Suppressor macrophage treated with lipopolysaccharide for 1 hour (primary cell): Measurements from ENCODE around the gene WDR27.

ENCODE experiments used
- DNase-seq, 3 donors: peaks; one replicate each; pipeline ENCODE4 v3.0.0-alpha.2; 2020 to 2022

Gene WDR27

DNA sequence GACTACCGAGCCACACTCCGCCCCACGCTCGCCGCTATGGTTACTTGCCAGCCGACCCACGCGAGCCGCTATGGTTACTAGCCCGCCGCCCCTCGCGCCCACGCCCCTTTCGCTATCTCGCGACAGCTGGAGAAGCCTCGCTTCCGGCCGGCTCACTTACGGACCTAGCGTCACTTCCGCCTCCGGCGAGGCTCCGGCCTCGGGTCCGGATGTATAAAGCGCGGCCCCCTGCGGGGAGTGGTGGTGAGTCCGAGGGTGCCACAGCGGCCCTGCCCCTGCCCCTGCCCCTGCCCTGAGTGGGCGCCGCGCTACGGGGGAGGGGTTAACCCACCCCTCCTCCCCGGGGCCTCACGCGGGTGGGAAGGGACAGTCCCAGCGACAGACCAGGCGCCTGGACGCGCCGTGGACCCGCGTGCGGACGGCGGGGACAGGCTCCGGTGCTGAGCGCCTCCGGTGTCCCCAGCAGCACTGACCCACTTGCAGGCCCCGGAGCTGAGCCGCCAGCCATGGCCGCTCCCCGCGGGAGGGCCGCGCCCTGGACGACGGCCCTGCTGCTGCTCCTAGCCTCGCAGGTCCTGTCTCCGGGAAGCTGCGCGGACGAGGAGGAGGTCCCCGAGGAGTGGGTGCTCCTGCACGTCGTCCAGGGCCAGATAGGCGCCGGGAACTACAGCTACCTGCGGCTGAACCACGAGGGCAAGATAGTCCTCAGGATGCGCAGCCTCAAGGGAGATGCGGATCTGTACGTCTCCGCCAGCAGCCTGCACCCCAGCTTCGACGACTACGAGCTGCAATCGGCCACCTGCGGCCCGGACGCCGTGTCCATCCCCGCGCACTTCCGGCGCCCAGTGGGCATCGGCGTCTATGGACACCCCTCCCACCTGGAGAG lies at the start of gene WDR27, which contains the start of gene C6orf120:
Gene WDR27, minus strand, starts transcription at position 76 of the 886 bp plus-strand sequence. CDS start 13,024 bp downstream, outside the sequence.
Gene C6orf120, plus strand, starts transcription at position 173 of the 886 bp plus-strand sequence. Its CDS starts 334 bp downstream, at position 507.
- peak; percentile 100 for DNase-seq

DNA sequence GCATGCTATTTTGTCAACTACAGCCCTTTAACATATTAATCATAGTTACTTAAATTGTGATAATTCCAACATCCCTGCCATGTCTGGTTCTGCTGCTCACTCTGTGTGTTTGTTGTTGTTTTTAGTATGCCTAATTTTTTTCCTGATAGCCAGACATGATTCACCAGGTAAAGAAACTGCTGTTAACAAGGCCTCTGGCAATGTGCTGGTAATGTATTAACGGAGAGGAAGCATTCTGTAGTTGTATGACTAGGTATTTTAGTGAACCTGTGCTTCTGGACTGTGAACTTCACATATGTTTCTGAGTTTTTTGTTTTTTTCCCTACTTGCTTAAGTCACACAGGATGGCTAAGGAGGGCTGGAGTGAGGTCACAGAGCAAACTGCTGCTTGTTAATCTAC lies 44.7 kb upstream of the WDR27 start:
- no peak for DNase-seq

DNA sequence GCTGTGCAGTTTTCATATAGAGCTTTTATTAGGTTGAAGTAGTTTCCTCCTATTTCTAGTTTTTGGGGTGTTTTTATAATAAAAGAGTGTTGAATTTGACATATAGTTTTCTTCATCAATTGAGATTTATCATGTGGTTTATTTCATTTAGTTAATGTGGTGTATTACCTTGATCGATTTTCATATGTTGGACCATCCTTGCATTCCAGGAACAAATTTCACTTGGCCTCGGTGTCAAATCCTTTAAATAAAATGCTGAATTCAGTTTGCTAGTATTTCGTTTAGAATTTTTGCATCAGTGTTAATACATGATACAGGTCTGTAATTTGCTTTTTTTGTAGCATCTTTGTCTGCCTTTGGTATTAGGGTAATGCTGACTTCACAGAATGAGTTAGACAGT lies 43.6 kb upstream of the WDR27 start:
- DNase-seq, result no peak

DNA sequence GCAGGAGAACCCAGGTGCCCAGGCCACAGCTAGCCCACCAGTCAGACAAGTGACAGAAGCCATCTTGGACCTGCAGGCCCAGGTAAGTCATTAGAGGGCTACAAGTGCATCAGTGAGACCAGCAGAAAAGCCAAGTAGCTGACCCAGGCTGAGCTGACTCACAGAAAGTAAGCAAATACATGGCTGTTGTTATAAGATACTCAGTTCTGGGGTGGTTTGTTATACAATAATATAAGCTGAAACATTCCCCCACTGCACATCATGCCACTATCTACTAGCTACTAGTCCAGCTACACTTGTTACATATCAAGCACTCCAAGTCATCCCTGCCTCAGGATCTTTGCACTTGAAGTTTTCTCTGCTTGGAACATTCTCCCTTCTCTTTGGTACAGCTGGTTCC lies 39.5 kb upstream of the WDR27 start:
- DNase-seq, result no peak

DNA sequence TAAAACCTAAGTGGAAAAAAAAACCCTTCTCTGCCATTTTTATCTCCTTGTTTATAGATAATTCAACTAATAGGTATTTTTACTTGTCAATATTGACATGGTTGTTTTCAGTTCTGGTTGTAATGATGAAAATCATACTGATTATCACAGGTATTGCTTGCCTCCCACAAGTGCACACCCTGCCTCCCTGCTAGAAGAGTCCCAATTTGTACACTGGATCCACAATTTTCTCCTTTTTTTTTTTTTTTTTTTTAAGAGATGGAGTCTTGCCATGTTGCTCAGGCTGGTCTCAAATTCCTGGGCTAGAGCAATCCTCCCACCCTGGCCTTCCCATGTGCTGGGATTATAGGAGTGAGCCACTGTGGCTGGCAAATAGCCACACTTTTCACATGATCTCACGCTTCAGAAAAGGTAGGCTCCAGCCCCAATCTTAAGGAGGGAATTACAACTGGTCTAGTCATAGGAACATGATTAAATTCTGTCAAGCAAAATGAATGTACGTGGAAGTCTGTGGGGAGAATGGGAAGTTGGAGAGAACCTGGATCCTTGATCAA lies 37.2 kb upstream of the WDR27 start:
- DNase-seq, result no peak

DNA sequence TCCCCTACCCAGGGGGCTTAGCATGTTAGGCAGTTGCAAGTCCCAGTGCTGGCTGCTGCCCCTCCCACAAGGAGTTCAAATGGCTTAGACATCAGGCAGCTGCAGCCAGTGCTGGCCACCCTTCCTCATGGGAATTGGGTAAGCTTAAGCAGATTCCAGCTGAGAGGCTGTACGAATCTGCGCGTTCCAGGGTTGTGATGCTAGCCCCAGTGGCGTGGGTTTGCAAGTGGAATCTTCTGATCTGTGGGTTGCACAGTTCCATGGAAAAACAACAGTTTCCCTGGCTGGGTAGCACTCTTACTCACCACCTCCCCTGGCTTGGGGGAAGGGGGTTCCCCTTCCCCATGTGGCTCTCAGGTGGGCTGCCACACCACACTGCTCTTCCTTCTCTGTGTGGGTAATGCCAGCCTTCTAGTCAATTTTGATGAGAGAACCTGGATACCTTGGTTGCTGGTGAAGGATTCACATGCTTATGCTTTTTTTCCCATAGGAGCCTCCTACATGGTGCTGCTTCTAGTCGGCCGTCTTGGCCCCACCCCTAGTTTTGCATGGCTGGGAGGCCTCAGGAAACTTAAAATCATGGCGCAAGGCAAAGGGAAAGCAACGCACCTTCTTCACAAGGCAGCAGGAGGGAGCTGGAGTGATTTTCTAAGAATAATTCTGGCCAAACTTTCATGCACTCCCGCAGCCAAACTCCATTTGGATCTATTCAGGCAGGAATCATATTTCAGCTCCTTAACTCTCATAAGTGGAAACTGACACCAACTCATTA lies 36.6 kb upstream of the WDR27 start:
- no peak for DNase-seq

DNA sequence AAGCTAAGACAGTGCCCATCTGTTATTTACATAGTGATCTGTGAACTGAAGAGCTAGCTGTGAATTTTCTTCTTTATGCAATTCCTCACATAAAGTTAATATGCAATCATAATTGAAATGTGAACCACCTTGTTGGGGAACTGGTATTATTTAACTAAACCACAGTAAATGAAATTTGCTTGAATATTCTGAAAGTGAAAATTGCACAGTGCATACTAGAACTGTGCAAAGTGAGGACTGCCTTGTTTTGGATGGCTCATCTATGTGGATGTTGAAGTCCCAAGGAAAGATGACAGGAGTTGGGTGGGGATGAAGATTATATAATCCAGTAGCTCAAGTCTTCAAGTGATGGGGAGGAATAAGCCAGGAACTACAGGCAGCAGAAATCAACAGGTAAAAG lies 28.1 kb upstream of the WDR27 start:
- no peak for DNase-seq

DNA sequence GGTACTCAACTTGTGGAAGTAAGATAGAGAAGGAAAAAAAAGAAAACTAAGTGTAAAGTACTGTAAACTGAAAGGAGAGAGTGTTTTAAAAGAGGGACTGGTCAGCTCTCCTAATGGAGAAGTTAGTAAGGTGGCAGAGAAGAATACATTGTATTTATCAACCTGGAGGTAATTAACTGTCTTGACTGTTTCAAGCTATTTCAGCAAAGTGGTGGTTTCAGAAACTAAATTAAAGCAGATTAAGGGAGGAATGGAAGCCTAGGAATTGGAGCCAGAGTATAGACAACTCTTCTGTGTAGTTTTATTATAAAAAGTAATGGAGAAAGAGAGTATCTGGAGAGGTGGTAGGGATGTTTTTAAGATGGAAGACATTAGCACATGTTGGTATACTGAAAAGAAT lies 25.1 kb upstream of the WDR27 start:
- DNase-seq, result no peak

DNA sequence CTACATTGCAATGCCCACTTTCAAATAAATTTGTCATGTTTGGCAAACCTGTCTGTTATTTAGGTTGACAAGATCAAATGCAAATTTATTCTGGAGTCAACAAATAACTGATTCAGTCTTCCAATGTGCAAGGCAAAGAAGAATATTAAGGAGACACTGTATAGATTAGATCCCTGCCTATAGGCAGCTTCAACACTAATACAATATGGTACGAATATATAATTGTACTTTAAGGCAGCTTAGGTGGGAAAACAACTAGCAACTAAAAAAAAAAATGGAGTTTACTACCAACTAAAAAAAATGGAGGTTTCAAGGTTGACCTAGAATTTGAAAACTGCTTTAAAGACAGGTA lies 24.2 kb upstream of the WDR27 start:
- DNase-seq, result no peak

DNA sequence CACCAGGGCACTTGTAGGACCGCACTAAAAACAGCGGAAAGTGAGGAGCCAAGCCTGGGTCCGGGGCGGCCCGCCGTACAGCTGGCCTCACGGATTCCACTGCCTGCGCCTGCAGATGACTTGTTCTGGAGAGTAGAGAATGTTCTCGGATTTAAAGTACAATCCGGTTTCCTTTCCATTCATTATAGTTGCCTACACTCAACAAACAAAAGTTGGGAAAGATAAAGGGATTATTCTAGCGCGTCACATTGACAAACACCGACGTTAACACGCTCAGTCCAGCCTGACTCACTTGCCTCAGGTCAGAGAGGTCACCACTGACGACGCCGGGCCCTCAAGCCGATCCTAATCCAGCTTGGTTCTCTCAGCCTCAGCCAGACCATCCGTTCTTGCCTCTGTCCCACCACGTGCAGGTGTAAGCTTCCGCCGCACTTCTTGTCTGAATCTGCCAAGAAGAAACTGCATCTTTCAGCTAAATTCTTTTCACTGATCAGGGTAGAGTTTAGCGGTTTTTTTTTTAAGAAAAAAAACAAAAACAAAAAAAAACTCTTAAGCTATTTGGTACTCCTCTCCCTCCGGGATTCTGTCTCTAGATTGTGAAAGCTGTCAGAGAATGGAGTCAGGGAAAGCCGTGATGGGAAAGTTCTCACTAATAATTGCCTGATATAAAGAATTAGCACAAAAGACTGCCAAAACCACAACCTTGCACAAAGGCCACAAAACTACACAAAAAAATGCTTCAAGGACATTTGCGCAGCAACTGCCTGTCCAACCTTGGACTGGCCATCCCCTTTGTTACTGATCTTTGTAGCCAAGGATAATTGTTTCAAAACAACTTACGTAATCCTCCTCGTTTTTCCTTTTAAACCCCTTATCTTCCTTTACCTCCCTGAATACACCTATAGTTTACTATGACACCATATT lies 23.6 kb upstream of the WDR27 start:
- peak; percentile 71 to 88 (median 82) for DNase-seq

DNA sequence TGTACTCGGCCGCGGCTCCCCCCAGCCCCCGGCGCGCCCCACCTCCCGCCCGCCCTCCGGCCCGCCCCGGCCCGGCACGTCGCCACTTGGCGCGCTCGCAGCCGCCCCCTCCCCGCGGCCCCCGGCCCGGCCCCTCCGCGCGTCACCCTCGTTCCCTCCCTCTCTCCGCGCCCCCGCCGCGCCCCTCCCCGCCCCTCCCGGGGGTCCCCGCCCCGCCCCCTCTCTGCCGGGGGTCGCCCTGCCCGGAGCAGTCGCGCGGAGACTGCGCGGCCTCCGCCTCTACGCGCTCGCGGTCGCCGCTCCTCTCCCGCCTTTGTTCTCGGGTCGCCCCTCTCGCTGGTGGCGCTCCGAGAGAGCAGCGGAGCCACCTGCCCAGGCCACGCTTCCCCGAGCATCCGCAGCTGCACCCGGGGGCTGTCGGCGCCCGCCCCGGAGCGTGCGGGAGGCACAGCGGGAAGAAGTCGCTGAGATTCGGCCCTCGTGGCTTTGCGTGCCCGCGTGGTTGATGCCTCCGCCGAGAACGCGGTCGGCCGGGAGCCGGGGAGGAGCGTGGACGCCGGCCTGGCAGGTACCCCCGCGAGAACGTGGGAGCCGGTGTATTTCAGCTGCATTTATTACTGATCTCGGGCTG lies 22.8 kb upstream of the WDR27 start, which contains the start of gene PHF10:
Gene PHF10, minus strand, starts transcription at position 7 of the 631 bp plus-strand sequence. CDS start 569 bp downstream, outside the sequence.
- DNase-seq, result peak; percentile 34 to 76 (median 56)

DNA sequence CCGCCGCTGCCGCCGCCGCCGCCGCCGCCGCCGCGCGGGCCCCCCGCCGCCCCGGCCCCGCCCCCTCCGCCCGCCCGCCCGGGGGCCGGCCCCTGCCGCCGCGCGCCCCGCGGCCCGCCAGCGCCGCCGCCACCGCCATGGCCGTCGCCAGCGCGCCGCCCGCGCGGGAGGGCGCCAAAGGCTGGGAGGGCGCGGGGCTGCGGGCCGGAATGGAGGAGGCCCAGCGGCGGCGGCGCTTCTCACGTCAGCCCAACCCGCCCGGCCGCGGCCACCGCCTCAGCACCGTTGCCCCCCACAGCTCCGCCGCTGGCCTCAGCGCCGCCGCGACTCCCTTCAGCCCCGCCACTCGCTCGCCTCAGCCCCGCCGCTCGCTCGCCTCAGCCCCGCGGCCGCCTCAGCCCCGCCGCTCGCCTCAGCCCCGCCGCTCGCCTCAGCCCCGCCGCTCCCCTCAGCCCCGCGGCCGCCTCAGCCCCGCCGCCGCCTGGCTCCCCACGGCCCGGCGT lies 22.2 kb upstream of the WDR27 start:
- peak; percentile 52 to 81 (median 61) for DNase-seq

DNA sequence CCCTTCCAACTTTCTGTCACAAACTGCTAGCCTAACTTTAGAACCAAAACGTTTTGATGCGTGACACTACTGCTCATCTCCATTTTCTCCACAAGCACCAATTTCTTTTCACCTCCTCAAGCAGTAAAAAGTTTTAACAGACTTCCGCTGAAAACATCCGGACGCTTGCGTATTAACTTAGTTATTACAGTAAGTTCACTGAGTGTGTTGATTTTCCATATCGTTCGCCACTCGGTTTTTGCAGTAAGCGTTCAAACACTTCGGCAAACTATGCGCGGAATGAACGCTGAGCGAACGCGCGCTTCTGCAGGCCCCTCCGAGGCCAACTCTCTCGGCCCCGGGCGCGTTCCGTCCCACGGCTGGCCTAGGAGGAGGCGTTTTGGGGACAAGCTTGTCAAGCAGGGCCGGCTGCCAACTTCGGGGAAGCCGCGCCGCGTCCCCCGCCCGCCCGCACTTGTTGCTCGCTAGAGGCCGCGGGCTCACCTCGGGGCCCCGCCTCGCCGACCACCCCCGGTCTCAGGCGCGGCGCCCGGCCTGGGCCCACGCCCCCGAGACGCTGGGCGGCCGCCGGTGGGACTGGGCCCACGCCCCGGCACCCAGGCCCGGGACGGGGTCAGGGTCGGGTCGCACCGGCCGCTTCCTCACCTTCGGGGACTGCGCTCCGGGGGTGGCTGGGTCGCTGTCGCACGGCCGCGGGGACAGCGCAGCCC lies 21.5 kb upstream of the WDR27 start:
- DNase-seq, result peak; percentile 67 to 83 (median 72)

DNA sequence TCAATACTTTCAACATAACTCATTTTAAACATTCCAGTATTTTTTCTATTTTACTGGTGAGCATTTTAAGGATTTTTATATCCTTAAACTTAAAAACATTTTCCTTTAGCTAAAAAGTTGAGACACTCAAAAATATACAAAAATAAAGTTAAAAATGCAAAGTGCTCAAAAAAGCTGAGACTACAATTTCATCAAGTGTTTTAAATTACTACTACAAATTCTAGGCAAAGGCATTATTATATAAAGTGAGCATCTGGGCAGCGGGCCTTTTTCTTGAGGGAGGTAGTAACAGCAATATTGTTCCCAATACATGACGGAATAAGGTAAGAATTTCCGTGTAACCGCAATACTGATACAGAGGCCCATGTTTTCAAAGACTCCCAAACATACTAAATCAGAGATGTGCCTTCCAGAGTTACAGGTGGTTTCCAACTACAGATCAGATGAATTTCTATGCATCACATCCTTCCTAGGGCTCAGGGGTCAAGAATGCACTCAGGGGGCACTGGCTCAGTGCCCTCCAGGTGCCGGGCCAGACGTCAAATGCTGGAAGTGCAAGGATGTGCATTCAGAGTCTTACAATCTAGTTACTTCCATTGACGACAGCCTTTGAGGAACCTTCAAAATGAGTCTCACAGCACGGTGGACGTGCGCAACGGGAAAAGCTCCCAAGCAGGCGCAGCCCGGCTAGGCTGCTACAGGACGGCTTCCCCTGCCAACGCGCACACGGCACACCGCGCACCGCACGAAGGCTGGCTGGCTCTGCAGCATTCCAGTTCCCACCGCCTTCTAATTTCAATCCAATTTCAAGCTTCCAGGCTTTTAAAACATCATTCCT lies 20.8 kb upstream of the WDR27 start:
- DNase-seq, result peak; percentile 57 to 70 (median 62)

DNA sequence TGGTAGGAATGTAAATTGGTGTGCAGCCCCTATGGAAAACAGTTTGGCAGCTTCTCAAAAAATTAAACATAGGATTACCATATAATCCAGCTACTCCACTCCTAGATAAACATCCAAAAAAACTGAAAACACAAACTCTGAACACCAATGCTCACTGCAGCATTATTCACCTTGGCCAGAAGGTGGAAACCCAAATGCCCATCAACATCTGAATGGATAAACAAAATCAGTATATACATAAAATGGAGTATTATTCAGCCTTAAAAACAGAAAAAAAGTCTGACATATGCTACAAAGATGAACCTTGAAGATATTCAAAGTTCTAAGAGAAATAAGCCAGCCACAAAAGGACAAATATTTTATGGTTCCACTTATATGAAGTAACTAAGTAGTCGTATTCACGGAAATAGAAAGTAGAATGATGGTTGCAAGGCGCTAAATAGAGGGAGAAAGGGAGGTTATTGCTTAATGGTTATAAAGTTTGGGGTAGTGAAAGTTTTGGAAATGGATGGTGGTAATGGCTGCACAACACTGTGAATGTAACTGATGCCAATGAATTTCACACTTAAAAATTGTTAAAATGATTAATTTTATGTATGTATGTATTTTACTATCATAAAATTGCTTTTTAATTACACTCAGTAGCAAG lies 18.5 kb upstream of the WDR27 start:
- peak in 1 of 3 donors; percentile 24 for DNase-seq

DNA sequence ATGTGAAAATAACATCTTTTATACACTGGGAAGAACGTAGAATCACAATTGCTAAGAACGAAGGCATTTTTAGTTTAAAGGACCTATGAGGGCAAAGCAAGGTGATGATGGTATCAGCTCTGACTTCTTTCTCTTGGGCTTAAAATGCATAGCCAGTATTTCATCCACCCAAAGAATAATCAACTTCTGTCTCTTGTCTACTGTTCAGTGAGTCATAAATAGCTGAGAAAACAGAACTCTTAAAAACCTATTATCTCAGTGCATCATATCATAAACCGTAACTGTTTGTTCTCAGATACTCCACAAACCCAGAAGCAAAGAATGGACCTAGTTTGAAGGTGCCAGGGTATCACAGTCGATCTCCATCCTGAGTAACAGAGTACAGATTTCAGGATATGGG lies 17.3 kb upstream of the WDR27 start:
- no peak for DNase-seq

DNA sequence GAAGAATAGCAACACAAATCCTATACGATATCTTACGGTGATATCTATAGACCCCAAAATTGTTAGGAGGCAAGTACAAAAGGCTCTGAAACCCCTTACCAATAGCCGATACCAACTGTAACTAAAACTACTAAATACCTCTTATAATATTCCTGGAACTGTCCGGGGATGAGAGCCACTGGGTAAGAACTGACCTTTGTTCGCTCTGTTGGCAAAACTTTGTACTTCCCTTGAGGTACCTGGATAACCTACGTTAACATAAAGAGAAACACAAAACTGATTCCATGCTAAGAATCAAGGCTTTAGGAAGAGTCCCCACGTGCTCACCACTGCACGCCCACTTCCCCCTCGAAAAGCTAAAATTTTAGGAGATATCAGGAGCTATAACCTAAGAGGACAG lies 12.8 kb upstream of the WDR27 start:
- no peak for DNase-seq

DNA sequence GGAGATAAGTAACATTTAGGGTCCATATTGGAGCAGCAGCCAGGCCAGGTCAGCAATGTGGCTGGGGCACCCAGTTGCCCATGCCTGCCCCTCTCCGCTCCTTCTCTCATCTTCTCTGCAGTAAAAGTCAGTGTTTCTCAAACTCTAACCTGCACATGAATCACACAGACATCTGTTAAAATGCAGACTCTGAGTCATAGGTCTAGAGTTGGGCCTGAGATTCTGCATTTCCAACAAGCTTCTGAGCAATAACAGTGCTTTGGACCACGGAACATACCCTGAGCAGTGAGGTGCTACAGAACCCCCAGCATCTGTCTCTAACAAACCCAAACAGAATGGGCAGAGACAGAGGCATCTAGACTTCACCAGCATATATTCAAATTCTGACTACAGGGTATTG lies 12.3 kb upstream of the WDR27 start:
- no peak for DNase-seq

DNA sequence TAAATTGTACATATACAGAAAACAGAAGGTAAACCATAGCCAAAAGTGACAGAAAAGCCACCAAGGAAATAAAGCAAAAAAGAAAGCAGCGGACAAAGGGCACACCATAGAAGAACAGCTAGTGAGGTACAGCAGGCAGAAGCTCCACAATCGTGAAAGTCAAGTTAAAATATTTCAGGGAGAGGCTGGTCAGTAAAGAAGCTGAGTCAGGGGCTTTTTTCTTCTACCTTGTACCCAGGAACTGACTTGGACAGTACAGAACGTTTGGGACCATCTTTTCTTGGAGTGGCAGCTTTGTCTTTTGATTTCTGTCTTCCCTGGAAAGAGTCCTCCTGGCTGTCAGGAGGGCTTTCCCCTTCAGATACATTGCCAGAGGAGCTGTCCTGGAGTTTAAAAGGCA lies 8.2 kb upstream of the WDR27 start:
- no peak for DNase-seq
